ENCODE data around the gene PAPPA. TPM values are rescaled to one million over a fixed set of nuclear protein-coding genes. Genes with fewer than 3 reads are reported as not detected.

Gene PAPPA
- total and polyA plus RNA-seq, 2 of the 8 experiments (the other 6 are each of a cell fraction or from before 2014, with no cell fraction given) = 0.18 to 0.63 TPM

GRCh38 chr9:116318468-116319374 is 165.1 kb downstream of the PAPPA start:
- no peak overlapping the region for H2BK120ac ChIP-seq (replicated peaks; ENCODE audit: low read depth, low read length)
- no peak overlapping the region for H4K5ac ChIP-seq (ENCODE audit: insufficient read length, low read depth, low read length)
- H3K79me1 ChIP-seq (ENCODE audit: low read depth, low read length) = no peaks in the 10 kb centered on the region; the same call in 1 of the 2 replicates
- no peaks in the 10 kb centered on the region for H3K79me2 ChIP-seq (ENCODE audit: control insufficient read depth in 1 of 2, insufficient read depth in 2 of 2, low read length in 2 of 2)
- no peak overlapping the region for H2AFZ ChIP-seq (ENCODE audit: low read length)
- no peak overlapping the region for H2BK12ac ChIP-seq (ENCODE audit: low read depth, low read length)
- H3K4me2 ChIP-seq (ENCODE audit: insufficient read depth in 1 of 2, low read depth in 2 of 2, low read length in 2 of 2) = no peak overlapping the region
- H2AK5ac ChIP-seq (ENCODE audit: low read depth, low read length) = no peak overlapping the region
- H3K56ac ChIP-seq (replicated peaks; ENCODE audit: insufficient read length, low read depth, low read length) = no peak overlapping the region
- H3K4ac ChIP-seq (replicated peaks; ENCODE audit: insufficient read length, low read depth, low read length) = no peak overlapping the region
- H3K4me1 ChIP-seq (replicated peaks in 1 of 4; ENCODE audit: control insufficient read depth in 3 of 4, insufficient read depth in 4 of 4, low read length in 3 of 4) = peaks cover 2 to 6% (median 4%) of the 10 kb centered on the region in 4 experiments; a peak in 5 of 7 replicates
- no peaks in the 10 kb centered on the region for H3K36me3 ChIP-seq (ENCODE audit: control insufficient read depth in 2 of 4, insufficient read depth in 4 of 4, low read length in 3 of 4)
- no peak overlapping the region for H3K23ac ChIP-seq (ENCODE audit: insufficient read length)
- H3K27me3 ChIP-seq (replicated peaks in 1 of 4; ENCODE audit: control insufficient read depth in 3 of 4, extremely low read depth in 1 of 4, insufficient read depth in 3 of 4, low read length in 3 of 4) = no peaks in the 10 kb centered on the region; a peak in 1 of 7 replicates
- 89 to 100% methylated on average over 1 to 19 of the region's 19 CpGs for WGBS, 2 experiments (ENCODE audit: extremely low coverage in 1 of 2, insufficient coverage in 1 of 2, insufficient read length in 1 of 2, insufficient replicate concordance in 2 of 2, low coverage in 1 of 2, low lambda C conversion rate in 2 of 2, missing lambda C conversion rate in 1 of 2)
- ChIA-PET POLR2A (ENCODE audit: partially characterized antibody) (interaction anchor here (1.3 kb wide), 1 partner anchor 9 kb away, joined by 3 read pairs; no protein-coding TSS in a partner anchor), CTCF (ENCODE audit: partially characterized antibody) (interaction anchor here (1.2 kb wide), 1 partner anchor 17 kb away, joined by 5 read pairs; no protein-coding TSS in a partner anchor)
- peak overlapping the region; percentile 73 for H4K8ac ChIP-seq (ENCODE audit: extremely low read depth, insufficient read depth, low read length)
- no peak overlapping the region for H3K18ac ChIP-seq (ENCODE audit: extremely low read depth, low read length)
- no peak overlapping the region for H3K14ac ChIP-seq (ENCODE audit: insufficient read length)
- H2BK15ac ChIP-seq (ENCODE audit: low read length) = no peak overlapping the region
- H3K23me2 ChIP-seq (ENCODE audit: low read depth, low read length) = no peaks in the 10 kb centered on the region
- FAIRE-seq (no peak), DNase-seq (ENCODE audit: low read depth in 1 of 2, low spot score in 2 of 2) (no peak)
- H3K4me3 ChIP-seq (ENCODE audit: extremely low read depth in 1 of 4, insufficient read depth in 2 of 4, low read depth in 3 of 4, low read length in 4 of 4) = no peak overlapping the region
- H4K20me1 ChIP-seq (replicated peaks in 1 of 2; ENCODE audit: control insufficient read depth in 1 of 2, insufficient read depth in 2 of 2, low read length in 2 of 2) = no peaks in the 10 kb centered on the region
- no peak overlapping the region for H3K27ac ChIP-seq (ENCODE audit: low read depth, low read length)
- H4K91ac ChIP-seq (replicated peaks; ENCODE audit: insufficient read length, low read length) = no peak overlapping the region
- H3K9ac ChIP-seq (replicated peaks in 1 of 4; ENCODE audit: extremely low read depth in 1 of 4, low read depth in 3 of 4, low read length in 3 of 4) = no peak overlapping the region
- no peaks in the 10 kb centered on the region for H3K9me3 ChIP-seq (ENCODE audit: insufficient read depth in 2 of 2, low read depth in 1 of 2, low read length in 1 of 2)
- no peak overlapping the region for H2BK5ac ChIP-seq (ENCODE audit: low read depth, low read length)
- no peak overlapping the region for H2BK20ac ChIP-seq (ENCODE audit: low read length)
- TF ChIP-seq PHF8 (conservative IDR thresholded peaks at IDR 0.05; ENCODE audit: low read depth, low read length) (no peak), BACH1 (IDR thresholded peaks at IDR 0.05; ENCODE audit: low read length) (no peak), CEBPB (IDR thresholded peaks at IDR 0.05; ENCODE audit: low read depth, low read length) (no peak), RBBP5 (IDR thresholded peaks at IDR 0.05; ENCODE audit: borderline replicate concordance, low read depth, low read length) (no peak), SRF (IDR thresholded peaks at IDR 0.05; ENCODE audit: low read depth, low read length) (no peak), BRCA1 (IDR thresholded peaks at IDR 0.05; ENCODE audit: low read depth, low read length) (no peak), USF2 (IDR thresholded peaks at IDR 0.05; ENCODE audit: low read length) (no peak), SP1 (IDR thresholded peaks at IDR 0.05; ENCODE audit: low read depth, low read length) (no peak), SP2 (IDR thresholded peaks at IDR 0.05; ENCODE audit: low read length) (no peak)

Data from H1 (cell line).